ENCODE measurements around the gene SHROOM3. TPM values are rescaled to one million over a fixed set of nuclear protein-coding genes. Genes with fewer than 3 reads are reported as not detected.

SHROOM3 gene
- polyA plus RNA-seq, 1 donor from 2014 or later = 2.7 TPM

DNA sequence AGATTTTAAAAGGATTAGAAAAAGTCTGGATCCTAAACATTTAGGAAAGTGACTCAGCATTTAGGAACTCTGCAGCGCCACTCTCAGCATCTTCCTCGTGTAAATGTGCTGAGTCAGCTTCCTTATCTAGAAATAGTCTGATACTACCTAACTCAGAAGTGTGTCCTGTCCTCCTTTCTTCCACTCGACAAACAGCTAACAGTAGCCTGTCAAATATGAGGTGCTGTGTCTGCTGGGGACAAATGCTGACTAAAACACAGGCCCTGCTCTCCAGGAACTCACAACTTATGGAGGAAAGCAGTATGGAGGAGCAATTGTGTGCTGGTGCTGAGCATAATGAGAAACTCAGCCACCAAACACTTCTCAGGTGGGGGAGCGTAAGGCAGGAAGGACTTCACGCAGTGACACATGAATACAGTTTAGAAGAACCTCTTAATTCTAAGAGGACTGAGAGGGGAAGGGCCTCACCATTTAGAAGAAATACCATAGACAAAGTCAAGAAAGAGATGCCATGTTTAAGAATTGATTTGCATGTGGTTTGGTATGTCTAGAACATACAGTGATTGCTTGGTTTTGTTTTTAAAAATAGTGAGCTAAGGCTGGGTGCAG, 337.6 kb downstream of the SHROOM3 start:
- H3K27me3 ChIP-seq (ENCODE audit: insufficient read depth, low read depth, low read length) = no peaks in the 10 kb centered on the region
- H3K79me2 ChIP-seq (replicated peaks; ENCODE audit: insufficient read depth, low read length) = no peaks in the 10 kb centered on the region
- H4K20me1 ChIP-seq (ENCODE audit: insufficient read depth) = no peaks in the 10 kb centered on the region
- no peaks in the 10 kb centered on the region for H3F3A ChIP-seq (ENCODE audit: insufficient read depth, low read length, poor library complexity, severe bottlenecking)
- TF ChIP-seq SMC3 (conservative IDR thresholded peaks at IDR 0.05; ENCODE audit: poor library complexity) (no peak), POLR2AphosphoS5 (IDR thresholded peaks at IDR 0.05) (no peak), EP300 (conservative IDR thresholded peaks at IDR 0.05; ENCODE audit: poor library complexity, severe bottlenecking) (no peak), TAF1 (IDR thresholded peaks at IDR 0.05; ENCODE audit: low read depth) (no peak), RAD21 (conservative IDR thresholded peaks at IDR 0.05) (no peak), EZH2 (IDR thresholded peaks at IDR 0.05; ENCODE audit: borderline replicate concordance, insufficient read depth, low read length, poor library complexity, severe bottlenecking) (no peak), MXI1 (conservative IDR thresholded peaks at IDR 0.05; ENCODE audit: poor library complexity, severe bottlenecking) (no peak)
- TF ChIP-seq, protein P1, sequence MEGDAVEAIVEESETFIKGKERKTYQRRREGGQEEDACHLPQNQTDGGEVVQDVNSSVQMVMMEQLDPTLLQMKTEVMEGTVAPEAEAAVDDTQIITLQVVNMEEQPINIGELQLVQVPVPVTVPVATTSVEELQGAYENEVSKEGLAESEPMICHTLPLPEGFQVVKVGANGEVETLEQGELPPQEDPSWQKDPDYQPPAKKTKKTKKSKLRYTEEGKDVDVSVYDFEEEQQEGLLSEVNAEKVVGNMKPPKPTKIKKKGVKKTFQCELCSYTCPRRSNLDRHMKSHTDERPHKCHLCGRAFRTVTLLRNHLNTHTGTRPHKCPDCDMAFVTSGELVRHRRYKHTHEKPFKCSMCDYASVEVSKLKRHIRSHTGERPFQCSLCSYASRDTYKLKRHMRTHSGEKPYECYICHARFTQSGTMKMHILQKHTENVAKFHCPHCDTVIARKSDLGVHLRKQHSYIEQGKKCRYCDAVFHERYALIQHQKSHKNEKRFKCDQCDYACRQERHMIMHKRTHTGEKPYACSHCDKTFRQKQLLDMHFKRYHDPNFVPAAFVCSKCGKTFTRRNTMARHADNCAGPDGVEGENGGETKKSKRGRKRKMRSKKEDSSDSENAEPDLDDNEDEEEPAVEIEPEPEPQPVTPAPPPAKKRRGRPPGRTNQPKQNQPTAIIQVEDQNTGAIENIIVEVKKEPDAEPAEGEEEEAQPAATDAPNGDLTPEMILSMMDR (IDR thresholded peaks at IDR 0.05; ENCODE audit: poor library complexity, severe bottlenecking) = no peak
- TF ChIP-seq, protein P2, sequence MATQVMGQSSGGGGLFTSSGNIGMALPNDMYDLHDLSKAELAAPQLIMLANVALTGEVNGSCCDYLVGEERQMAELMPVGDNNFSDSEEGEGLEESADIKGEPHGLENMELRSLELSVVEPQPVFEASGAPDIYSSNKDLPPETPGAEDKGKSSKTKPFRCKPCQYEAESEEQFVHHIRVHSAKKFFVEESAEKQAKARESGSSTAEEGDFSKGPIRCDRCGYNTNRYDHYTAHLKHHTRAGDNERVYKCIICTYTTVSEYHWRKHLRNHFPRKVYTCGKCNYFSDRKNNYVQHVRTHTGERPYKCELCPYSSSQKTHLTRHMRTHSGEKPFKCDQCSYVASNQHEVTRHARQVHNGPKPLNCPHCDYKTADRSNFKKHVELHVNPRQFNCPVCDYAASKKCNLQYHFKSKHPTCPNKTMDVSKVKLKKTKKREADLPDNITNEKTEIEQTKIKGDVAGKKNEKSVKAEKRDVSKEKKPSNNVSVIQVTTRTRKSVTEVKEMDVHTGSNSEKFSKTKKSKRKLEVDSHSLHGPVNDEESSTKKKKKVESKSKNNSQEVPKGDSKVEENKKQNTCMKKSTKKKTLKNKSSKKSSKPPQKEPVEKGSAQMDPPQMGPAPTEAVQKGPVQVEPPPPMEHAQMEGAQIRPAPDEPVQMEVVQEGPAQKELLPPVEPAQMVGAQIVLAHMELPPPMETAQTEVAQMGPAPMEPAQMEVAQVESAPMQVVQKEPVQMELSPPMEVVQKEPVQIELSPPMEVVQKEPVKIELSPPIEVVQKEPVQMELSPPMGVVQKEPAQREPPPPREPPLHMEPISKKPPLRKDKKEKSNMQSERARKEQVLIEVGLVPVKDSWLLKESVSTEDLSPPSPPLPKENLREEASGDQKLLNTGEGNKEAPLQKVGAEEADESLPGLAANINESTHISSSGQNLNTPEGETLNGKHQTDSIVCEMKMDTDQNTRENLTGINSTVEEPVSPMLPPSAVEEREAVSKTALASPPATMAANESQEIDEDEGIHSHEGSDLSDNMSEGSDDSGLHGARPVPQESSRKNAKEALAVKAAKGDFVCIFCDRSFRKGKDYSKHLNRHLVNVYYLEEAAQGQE (IDR thresholded peaks at IDR 0.05; ENCODE audit: borderline replicate concordance) = no peak
- no peak overlapping the region for H3K9ac ChIP-seq (ENCODE audit: low read length)
- H3K9me2 ChIP-seq (ENCODE audit: insufficient read depth, low read length) = no peaks in the 10 kb centered on the region
- no peak overlapping the region for H2AFZ ChIP-seq (ENCODE audit: low read depth, low read length)
- no peaks in the 10 kb centered on the region for H3K9me3 ChIP-seq (ENCODE audit: low read length)
- H3K27ac ChIP-seq (ENCODE audit: low read length) = no peak overlapping the region
- H3K4me2 ChIP-seq (ENCODE audit: low read length) = no peak overlapping the region
- peaks cover 7% of the 10 kb centered on the region for H3K36me3 ChIP-seq (ENCODE audit: insufficient read depth, low read length)
- no peak overlapping the region for H3K4me3 ChIP-seq (ENCODE audit: low read length)

DNA sequence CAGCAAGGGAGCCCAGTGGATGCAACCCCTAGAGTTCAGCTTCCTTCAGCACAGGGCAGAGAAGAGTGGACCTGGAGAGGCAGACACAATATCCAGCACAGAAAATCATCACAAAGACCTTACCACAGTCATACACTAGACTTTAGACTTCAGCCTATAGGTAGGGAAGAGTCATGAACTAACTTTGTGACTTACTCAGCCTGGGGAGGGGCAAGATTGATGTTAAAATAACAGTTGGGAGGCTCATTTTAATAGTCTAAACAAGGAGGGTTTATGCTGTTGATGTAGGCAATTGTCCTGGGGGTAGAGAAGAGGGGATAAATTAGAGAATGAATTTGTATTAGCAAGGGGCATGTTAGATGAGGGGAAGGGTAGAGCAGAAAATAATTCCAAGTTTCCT, 338.7 kb downstream of the SHROOM3 start:
- Histone ChIP-seq H3K9me2 (ENCODE audit: insufficient read depth, low read length) (no peaks in the 10 kb centered on the region), H3K36me3 (ENCODE audit: insufficient read depth, low read length) (peaks cover 7% of the 10 kb centered on the region), H3K9me3 (ENCODE audit: low read length) (no peaks in the 10 kb centered on the region), H3K79me2 (replicated peaks; ENCODE audit: insufficient read depth, low read length) (no peaks in the 10 kb centered on the region), H3F3A (ENCODE audit: insufficient read depth, low read length, poor library complexity, severe bottlenecking) (no peaks in the 10 kb centered on the region), H3K9ac (ENCODE audit: low read length) (no peak overlapping the region), H3K4me2 (ENCODE audit: low read length) (no peak overlapping the region), H4K20me1 (ENCODE audit: insufficient read depth) (no peaks in the 10 kb centered on the region), H3K27ac (ENCODE audit: low read length) (no peak overlapping the region), H3K27me3 (ENCODE audit: insufficient read depth, low read depth, low read length) (no peaks in the 10 kb centered on the region), H3K4me3 (ENCODE audit: low read length) (no peak overlapping the region), H2AFZ (ENCODE audit: low read depth, low read length) (no peak overlapping the region)
- TF ChIP-seq, protein P2 (IDR thresholded peaks at IDR 0.05; ENCODE audit: borderline replicate concordance) = no peak
- no peak for TF ChIP-seq POLR2AphosphoS5 (IDR thresholded peaks at IDR 0.05)

Data from neural cell (in vitro differentiated cells).